CD4-positive, alpha-beta T cell treated with Interleukin-17A for 4 hours (primary cell): ENCODE measurements around the gene SEMA3E.
"Not testable (repeated sequence)": the region's sequence is repeated elsewhere in the genome, so short reads cannot be mapped to it uniquely, and the experiment has no call there.

Experiments
- DNase-seq: peaks from one replicate; pipeline ENCODE4 v3.0.0-alpha.2; 2020; ENCODE audit warnings: mixed read lengths

The SEMA3E gene

DNA sequence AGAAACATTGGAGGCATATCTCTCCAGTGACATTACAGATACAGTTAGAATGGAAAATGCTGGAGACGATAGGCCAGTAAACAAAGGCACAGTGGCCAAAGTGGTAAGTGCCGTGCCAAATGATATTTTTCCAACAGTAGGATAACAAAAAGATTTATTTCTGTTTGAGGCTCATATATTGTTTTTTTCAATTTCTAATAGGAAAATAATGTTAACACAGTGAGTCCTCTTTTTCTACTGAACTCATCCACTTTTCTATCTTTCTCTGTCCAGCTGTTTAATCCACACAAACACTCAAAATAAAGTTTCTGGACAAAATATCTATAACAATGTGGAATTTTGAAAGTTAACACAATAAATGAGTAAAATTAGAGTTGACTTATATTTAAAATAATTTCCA is 201.3 kb downstream of the SEMA3E start:
- DNase-seq, result no peak

DNA sequence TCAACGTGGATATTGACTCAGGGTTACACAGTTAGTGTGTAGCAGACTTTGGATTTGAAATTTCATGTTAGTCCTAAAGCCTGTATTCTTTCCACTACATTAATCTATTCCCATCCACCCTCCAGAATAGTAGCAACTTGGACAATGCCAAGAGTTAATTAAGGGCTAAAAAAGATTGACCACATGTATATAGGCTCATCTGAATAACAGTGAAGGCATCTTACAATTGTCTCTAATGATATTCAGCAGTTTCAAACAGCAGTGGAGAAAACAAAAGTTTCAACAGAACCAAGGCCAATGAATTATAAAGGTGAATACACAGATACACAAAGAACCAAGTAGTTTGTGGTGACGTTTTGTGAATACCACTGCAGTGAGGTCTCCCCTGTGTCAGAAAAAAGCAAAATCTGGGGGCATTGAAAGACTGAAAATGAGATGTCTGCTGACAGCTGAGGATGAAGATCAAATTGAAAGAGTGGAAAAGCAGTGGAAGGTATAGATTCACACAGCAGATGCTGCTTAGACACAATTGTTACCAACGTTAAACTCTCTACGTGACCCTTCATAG is 202.8 kb downstream of the SEMA3E start:
- no peak for DNase-seq

DNA sequence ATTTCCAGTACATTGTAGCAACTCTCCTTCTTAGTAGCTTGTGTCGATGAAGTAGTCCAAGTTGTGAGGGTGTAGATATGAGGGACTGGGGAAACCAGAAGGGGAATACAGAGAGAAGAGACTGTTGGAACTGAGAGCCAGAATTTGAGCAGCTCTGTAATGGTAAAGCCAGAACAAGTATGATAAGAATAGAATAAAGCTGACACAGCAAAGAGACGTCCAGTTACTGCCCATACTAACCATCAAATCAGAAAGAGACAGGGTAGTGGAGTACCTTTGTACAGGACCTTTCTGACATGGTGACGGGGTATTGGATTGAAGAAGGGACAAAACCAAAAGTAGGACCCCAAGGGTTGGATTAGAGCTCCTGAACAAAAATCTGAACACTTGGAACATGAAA is 206.0 kb downstream of the SEMA3E start:
- no peak for DNase-seq

GRCh38 chr7:83439026-83439425 is 209.9 kb downstream of the SEMA3E start:
- no peak for DNase-seq

GRCh38 chr7:83430289-83430688 is 218.7 kb downstream of the SEMA3E start:
- DNase-seq, result not testable (repeated sequence)

DNA sequence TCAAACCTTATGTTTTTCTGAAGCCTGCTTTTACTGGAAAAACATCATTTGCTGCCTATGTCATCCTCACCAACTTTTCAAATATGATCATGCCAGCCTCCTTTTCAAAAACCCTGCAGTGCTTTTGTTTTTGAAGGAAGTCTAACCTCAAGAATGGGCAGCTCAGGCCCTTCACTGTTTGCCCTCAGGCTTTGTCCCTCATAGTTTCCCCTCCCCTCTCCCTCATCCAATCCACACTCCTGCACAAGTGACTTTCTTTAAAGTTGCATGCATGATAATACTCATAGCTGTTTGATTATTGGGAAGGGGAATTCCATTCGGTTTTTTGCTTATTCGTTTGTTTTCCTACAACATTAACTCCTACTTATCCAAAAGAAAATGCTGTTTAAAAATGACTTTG is 219.4 kb downstream of the SEMA3E start:
- DNase-seq, result no peak

DNA sequence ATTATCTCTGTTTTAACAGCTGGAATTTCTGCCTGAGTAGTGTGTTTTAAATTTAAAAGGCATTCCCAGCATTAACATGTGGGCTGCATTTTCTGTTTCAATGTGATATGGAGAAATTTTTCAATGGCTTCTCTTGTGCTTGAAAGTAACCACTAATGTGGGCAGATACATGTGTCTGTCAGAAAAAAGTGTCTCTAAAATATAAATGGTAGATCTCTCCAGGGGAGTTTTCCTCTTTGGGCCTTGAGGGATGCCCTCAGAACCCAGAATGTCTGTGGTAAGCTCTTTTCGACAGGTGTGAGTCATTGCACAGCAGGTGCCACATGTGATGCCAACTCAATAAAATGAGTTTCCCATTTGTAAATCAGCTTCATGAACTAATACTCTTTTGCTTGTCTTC is 221.1 kb downstream of the SEMA3E start:
- no peak for DNase-seq

- DNase-seq, result no peak
Measured at GRCh38 chr7:83426325-83426724, 222.6 kb downstream of the SEMA3E start.

GRCh38 chr7:83419013-83419412 is 229.9 kb downstream of the SEMA3E start:
- no peak for DNase-seq

DNA sequence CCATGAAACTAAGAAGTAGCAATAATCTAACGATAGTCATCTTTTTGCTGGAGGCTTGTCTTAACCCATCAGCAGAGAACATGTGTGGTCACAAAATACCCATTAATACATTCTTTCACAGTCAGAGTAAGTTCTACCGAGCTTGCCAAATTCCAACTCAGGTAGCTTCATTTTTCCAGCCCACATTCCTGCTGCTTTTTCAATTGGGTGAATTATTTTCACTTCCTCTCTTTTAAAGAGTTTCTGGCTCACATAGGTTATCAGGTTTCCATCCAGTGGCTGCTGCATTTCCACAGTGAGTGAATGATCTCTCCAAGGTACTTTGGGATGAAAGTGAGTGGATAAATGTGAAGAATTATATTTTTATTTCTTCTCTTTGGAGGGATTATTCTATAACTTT is 233.1 kb downstream of the SEMA3E start:
- no peak for DNase-seq

- no peak for DNase-seq
Measured at GRCh38 chr7:83414947-83415346, 234.0 kb downstream of the SEMA3E start.

- no peak for DNase-seq
Measured at GRCh38 chr7:83413831-83414230, 235.1 kb downstream of the SEMA3E start.

GRCh38 chr7:83413424-83413823 is 235.5 kb downstream of the SEMA3E start:
- no peak for DNase-seq

GRCh38 chr7:83410989-83411591 is 237.8 kb downstream of the SEMA3E start:
- DNase-seq, result no peak

GRCh38 chr7:83394776-83395175 is 254.2 kb downstream of the SEMA3E start:
- DNase-seq, result no peak

DNA sequence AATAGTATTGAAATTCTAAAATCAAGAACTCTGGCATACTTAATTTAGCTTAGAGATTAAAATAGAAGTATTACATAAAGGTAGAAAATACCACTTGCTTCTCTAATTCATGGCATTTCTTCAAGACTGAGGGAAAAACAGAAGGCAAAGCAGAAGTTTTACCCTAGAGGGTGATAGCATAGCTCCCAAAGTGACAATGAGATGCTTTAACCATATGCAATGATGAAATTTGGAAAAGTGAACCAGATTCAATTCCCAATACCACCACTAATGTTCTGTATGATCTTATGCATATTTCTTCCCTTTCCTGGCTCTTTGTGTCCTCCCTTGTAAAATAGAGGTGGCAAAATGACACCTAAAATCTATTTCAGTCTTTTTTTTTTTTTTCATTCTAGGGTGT is 260.5 kb downstream of the SEMA3E start:
- no peak for DNase-seq

- DNase-seq, result no peak
Measured at GRCh38 chr7:83366629-83367028, 282.3 kb downstream of the SEMA3E start.

DNA sequence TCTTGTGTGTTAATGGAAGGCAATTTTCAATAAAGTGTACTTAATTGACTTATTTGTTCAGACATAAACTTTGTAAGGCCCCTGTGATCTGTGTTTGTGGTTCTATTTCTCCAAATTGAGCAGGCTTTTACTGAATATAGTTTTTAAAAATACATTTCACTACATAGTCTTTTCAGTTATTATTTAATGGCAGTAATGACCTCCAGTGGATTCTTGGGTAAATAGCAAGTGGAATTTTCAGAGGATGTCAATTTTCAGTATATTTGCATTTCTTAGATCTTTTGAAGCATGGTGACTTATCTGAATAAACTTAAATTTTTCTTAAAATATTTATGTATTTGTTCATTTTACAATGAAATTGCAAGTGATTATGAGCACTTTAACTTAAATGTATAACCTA is 283.2 kb downstream of the SEMA3E start:
- DNase-seq, result no peak

GRCh38 chr7:83362871-83363550 is 285.9 kb downstream of the SEMA3E start:
- no peak for DNase-seq

DNA sequence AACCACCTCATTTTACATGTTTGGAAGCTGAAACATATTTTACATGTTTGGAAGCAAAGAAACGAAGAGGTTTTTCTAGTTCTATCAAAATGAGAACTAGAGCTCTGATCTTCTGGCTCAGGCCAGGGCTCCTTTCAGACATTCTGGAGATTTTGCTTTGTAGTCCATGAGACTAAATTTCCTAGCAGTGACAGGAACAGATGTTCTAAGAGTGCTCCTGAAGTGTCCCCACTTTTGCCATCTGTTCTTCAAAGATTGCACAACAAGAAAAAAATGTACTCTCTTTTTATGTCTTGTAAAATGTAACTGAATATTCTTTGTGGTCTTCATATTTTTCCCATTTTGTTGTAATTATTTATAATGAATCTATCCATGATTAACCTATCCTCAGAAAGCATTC is 289.8 kb downstream of the SEMA3E start:
- no peak for DNase-seq

DNA sequence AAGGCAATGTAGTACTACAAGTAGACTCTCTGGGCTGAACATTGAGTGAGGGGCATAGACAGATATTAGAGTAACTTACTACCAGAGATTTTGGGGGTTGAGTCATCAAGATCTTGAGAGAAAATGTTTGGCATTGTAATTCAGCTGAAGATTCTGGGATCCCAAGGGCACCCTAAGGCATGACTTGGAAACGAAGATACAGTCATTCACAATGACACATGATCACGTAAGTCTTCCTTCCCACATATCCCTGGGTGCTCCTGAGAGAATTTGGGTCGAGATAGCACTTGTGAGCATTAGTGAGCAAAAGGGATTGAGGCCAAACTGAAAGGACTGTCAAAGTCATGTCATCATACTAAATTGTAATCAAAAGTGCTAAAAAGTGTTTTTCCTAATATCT is 293.8 kb downstream of the SEMA3E start:
- DNase-seq, result no peak

- no peak for DNase-seq
Measured at GRCh38 chr7:83347945-83348444, 300.9 kb downstream of the SEMA3E start.

- no peak for DNase-seq
Measured at GRCh38 chr7:83339907-83340306, 309.0 kb downstream of the SEMA3E start.

DNA sequence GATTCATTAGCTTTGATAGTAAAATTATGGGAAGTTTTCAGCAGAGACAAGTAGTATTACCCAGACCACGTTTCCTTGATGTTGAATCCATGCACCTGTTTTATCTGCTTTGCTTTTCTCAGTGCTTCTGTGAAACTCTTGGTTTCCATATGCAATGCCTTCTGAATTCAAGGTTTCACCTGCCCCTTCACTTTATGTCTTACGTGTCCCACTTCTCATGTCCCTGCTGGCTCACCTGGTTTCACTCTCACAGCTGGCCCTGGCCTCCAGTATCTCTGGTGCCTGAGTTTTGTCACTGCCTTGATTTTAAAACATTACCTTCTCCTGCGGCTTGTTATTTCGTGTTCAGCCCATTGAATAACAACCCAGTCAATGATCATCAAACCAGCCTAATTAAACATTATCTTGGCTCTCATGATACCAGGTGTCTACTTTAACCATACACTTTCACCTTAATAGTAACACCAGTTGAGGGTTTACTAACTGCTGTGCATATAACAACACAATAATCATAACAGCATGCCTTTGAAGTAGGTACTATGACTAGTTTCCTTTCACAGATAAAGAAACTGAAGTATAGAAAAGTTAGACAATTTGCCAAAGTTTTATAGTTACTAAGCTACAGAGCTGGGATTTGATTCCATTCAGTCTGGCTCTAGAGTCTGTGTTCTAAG is 310.5 kb downstream of the SEMA3E start:
- no peak for DNase-seq
